ENCODE measurements around the gene UNC13D.

GRCh38 chr17:75791254-75791653 lies 53.0 kb downstream of the UNC13D start:
- TF ChIP-seq POLR2A (IDR thresholded peaks at IDR 0.05; ENCODE audit: low read depth) (no peak), CTCF (IDR thresholded peaks at IDR 0.05) (no peak), EP300 (IDR thresholded peaks at IDR 0.05) (no peak)

Measured in esophagus muscularis mucosa (tissue), 4 donors.